Activated CD4-positive, alpha-beta memory T cell treated with anti-CD3 and anti-CD28 coated beads for 36 hours (primary cell): ENCODE data around the gene ARL11. TPM values are rescaled to one million over a fixed set of nuclear protein-coding genes. Genes with fewer than 3 reads are reported as not detected.
A peak's percentile ranks its signal among the peaks of the same experiment; 100 is the strongest.
"Not testable (repeated sequence)": the region's sequence is repeated elsewhere in the genome, so short reads cannot be mapped to it uniquely, and the experiment has no call there.

ENCODE experiments used
- CTCF ChIA-PET: fragments of 350-600 bp; sonication (Branson Sonifier 250); formaldehyde crosslinking; loops from one replicate; lab custom pipeline; 2021; ENCODE audit warnings: antibody characterized with exemption, inconsistent platforms; lab: Charles Lee
- POLR2A ChIA-PET: fragments of 350-600 bp; sonication (Branson Sonifier 250); formaldehyde crosslinking; loops from one replicate; lab custom pipeline; 2021; ENCODE audit warnings: antibody characterized with exemption; lab: Charles Lee
- DNase-seq: peaks from one replicate; pipeline ENCODE4 v3.0.0-alpha.2; 2020
- H3K27ac Mint-ChIP-seq: one replicate; pipeline ENCODE4 v1.8.0; 2021; ENCODE audit warnings: mixed read lengths
- H3K27me3 Mint-ChIP-seq: one replicate; pipeline ENCODE4 v1.8.0; 2021; ENCODE audit warnings: mixed read lengths
- H3K36me3 Mint-ChIP-seq: one replicate; pipeline ENCODE4 v1.8.0; 2021; ENCODE audit warnings: mixed read lengths
- H3K4me1 Mint-ChIP-seq: one replicate; pipeline ENCODE4 v1.8.0; 2021; ENCODE audit warnings: low read depth, mixed read lengths
- H3K4me3 Mint-ChIP-seq: one replicate; pipeline ENCODE4 v1.8.0; 2021; ENCODE audit warnings: mild to moderate bottlenecking, mixed read lengths
- H3K9me3 Mint-ChIP-seq: one replicate; pipeline ENCODE4 v1.8.0; 2021; ENCODE audit warnings: mixed read lengths
- intact Hi-C: fragments of 100-400 bp; cut with micrococcal nuclease; formaldehyde crosslinking; loops from one replicate; pipeline ENCODE4 v1.15.1; 2023
- total RNA-seq, 2 experiments: library from RNA; stranded (reverse); gene quantifications; one replicate each; pipeline ENCODE4 v1.2.3, GENCODE V29; 2021

ARL11 gene
- total RNA-seq, 2 experiments from 2014 or later: 0.33 to 0.34 TPM

DNA sequence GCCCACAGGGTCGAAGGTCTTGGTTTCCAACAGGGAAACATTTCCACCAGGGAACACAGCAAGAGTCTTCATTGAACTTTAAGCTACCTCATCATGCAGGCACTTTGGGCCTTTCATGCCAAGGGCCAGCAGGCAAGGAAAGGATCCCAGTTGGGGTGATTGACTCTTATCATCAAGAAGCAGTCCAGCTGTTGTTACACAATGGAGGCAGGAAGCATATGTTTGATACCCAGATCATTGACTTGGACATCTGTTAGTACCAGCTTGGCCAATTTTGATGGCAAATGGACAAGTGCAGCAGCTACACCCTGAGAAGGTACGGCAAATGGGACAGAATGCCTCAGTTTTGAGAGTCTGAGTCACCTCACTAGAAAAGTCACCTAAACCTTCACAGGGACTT lies 32.1 kb upstream of the ARL11 start:
- DNase-seq: no peak
- H3K27me3 Mint-ChIP-seq: no peaks in the 10 kb centered on the region
- ChIA-PET CTCF (no interaction called here), POLR2A (no interaction called here)
- H3K27ac Mint-ChIP-seq: no peak overlapping the region
- intact Hi-C loops: no loop called here
- H3K36me3 Mint-ChIP-seq: no peaks in the 10 kb centered on the region
- H3K9me3 Mint-ChIP-seq: no peaks in the 10 kb centered on the region
- H3K4me3 Mint-ChIP-seq: no peak overlapping the region
- no peaks in the 10 kb centered on the region for H3K4me1 Mint-ChIP-seq

DNA sequence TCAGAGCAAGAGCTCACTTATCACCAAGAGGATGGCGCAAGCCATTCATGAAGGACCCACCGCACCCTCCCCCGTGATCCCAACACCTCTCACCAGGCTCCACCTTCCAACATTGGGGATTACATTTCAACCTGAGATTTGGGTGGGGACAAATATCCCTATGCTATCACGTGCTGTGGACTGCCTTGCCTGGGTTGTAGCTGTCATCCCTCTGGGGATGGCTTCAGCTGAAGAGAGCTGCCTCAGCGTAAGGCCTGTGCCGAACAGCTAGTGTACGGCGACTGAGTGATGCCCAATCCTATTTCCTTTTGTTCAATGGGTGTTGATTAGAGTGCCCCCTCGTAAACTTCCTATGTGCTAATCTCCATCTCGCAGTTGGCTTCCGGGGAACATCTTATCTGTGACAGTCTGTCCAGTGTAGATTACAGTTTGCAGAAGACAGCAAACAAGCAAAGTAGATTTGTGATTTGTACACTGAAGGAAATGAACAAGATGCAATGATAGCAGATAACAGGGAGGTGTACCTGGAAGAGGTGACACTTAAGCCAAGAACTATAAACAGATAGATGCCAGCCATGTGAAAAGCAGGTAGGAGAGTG lies 31.2 kb upstream of the ARL11 start:
- CTCF ChIA-PET: interaction anchor here (1.0 kb wide), 1 partner anchor 10 kb away, joined by 3 read pairs; no protein-coding TSS in a partner anchor
- H3K4me3 Mint-ChIP-seq: no peak overlapping the region

DNA sequence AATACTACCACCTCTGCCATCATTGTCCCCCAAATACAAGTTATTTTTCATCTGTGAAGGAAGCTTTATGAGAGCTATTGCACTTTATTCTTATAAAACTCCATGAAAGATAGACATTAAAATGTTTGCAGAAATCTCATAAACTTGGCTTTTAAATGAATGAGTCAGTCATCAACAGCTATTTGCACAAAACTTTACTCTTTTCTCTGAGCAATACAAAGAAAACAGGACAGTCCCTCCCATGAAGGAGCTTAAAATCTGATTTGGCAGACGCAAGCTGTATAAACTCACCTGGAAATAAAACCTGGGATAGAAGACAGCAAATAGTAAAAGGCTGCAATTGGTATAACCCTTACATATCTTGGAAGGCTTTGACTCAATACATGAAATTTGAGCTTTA lies 26.3 kb upstream of the ARL11 start:
- no peak overlapping the region for H3K27ac Mint-ChIP-seq
- H3K9me3 Mint-ChIP-seq: no peaks in the 10 kb centered on the region
- DNase-seq: no peak
- H3K27me3 Mint-ChIP-seq: no peaks in the 10 kb centered on the region
- ChIA-PET POLR2A (no interaction called here), CTCF (no interaction called here)
- no peaks in the 10 kb centered on the region for H3K36me3 Mint-ChIP-seq
- H3K4me1 Mint-ChIP-seq: peaks cover 2% of the 10 kb centered on the region
- no peak overlapping the region for H3K4me3 Mint-ChIP-seq
- intact Hi-C loops: no loop called here

More for the DNA sequence above, 31.2 kb upstream of the ARL11 start:
- Mint-ChIP-seq H3K27ac (no peak overlapping the region), H3K4me1 (no peaks in the 10 kb centered on the region), H3K27me3 (no peaks in the 10 kb centered on the region), H3K36me3 (no peaks in the 10 kb centered on the region), H3K9me3 (no peaks in the 10 kb centered on the region)
- POLR2A ChIA-PET: no interaction called here
- no peak for DNase-seq
- intact Hi-C loops: no loop called here

DNA sequence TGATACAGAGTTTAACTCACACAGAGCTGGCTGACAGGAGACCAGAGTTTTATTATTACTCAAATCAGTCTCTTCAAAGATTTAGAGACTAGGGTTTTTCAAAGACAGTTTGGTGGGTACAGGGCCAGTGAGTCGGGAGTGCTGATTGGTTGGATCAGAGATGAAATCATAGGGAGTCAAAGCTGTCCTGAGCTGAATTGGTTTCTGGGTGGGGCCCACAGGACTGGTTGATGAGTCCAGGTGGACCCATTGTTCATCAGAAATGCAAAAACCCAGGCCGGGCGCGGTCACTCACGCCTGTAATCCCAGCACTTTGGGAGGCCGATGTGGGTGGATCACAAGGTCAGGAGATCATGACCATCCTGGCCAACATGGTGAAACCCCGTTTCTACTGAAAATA lies 25.7 kb upstream of the ARL11 start:
- intact Hi-C loops, H3K27ac Mint-ChIP-seq, H3K27me3 Mint-ChIP-seq, H3K9me3 Mint-ChIP-seq, CTCF ChIA-PET, H3K4me3 Mint-ChIP-seq, H3K36me3 Mint-ChIP-seq, H3K4me1 Mint-ChIP-seq: not testable (repeated sequence)
- peak; percentile 18 for DNase-seq
- POLR2A ChIA-PET: interaction anchor here (0.6 kb wide), 1 partner anchor 15 kb away, joined by 4 read pairs; no protein-coding TSS in a partner anchor

DNA sequence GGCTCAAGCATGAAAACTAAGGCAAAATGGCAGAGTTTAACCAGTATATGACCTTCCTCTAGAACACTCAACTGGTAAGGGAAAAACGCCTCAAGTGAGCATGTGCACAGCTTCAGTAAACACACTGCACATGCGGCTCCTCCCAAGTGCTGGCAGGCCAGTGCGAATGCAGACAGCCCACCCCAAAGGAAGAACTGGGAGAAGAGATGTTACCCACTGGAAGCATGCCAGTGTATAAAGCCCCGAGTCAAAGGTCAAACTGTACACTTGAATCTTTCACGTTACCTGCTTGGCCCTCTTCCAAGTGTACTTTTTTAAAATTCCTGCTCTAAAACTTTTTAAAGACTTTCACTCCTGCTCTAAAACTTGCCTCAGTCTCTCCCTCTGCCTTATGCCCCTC lies 23.7 kb upstream of the ARL11 start:
- intact Hi-C loops: no loop called here
- Mint-ChIP-seq H3K27me3 (no peaks in the 10 kb centered on the region), H3K36me3 (no peaks in the 10 kb centered on the region), H3K27ac (no peak overlapping the region), H3K4me1 (peaks cover 2% of the 10 kb centered on the region), H3K4me3 (no peak overlapping the region), H3K9me3 (no peaks in the 10 kb centered on the region)
- no peak for DNase-seq
- POLR2A ChIA-PET: no interaction called here
- CTCF ChIA-PET: interaction anchor here (0.6 to 1.0 kb wide), 2 partner anchors 192 to 322 kb away, joined by 3 read pairs; no protein-coding TSS in a partner anchor

DNA sequence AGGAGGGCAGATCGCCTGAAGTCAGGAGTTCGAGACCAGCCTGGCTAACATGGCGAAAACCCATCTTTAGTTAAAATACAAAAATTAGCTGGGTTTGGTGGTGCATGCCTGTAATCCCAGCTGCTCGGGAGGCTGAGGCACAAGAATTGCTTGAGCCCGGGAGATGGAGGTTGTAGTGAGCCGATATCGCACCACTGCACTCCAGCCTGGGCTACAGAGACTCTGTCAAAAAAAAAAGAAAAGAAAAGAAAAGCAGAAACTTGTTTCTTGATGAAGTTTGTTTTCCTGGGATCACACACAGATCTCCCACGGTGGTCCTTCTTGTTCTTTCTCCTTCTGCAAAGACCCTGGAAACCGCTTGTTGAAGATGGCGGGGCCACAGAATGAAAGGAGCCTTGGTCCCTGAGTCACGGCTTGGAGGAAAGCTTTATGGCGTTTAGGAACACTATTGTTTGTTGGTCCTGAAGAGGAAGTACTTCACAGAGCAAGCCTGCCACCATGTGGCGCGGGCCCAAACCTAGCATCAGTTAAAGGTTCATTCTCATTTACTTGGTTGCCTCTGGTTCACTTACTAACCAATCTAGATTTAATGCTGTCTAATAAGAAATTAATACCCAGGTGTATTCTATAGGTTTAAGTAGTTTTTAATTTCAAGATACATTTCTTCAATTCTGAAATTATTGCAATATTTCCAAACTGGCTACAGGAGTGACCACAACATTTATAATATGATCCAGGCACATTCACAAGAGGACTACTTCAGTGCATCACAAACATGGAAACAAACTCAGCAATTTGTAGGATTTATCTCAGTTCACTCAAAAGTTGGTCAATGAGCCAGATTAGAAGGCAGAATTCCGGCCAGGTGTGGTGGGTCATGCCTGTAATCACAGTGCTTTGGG lies 21.3 kb upstream of the ARL11 start:
- ChIA-PET POLR2A (no interaction called here), CTCF (interaction anchor here (0.6 to 1.8 kb wide), 30 partner anchors 8 to 424 kb away, joined by 3 to 9 read pairs (median 4); no protein-coding TSS in a partner anchor)
- no peak overlapping the region for H3K27ac Mint-ChIP-seq
- H3K36me3 Mint-ChIP-seq: no peaks in the 10 kb centered on the region
- peaks cover 2% of the 10 kb centered on the region for H3K4me1 Mint-ChIP-seq
- peak overlapping the region; percentile 74 for H3K4me3 Mint-ChIP-seq
- peaks cover 3% of the 10 kb centered on the region for H3K9me3 Mint-ChIP-seq
- intact Hi-C loops: loop anchor here (1.0 to 2.0 kb wide), 6 partner anchors 37 to 367 kb away; partner anchors contain the start of genes CAB39L, PHF11 and SETDB2
- no peaks in the 10 kb centered on the region for H3K27me3 Mint-ChIP-seq
- peak; percentile 89 for DNase-seq

DNA sequence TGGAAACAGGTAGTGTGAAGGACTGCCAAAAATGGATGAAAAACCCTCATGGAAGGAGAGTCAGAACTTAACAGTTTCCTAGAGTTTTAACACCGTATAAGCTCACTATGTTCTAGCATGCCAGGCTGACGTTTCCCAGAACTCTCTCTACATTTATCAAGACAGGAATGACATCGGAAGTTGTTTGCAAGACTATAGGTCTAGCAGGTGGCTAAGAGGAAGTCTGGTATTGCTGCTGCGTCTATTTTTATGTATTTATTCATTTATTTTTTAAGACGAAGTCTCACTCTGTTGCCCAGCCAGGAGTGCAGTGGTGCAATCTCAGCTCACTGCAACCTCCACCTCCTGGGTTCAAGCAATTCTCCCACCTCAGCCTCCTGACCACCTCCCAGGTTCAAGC lies 20.5 kb upstream of the ARL11 start:
- ChIA-PET CTCF (interaction anchor here (0.7 to 1.8 kb wide), 9 partner anchors 13 to 313 kb away, joined by 3 to 9 read pairs (median 4); no protein-coding TSS in a partner anchor), POLR2A (no interaction called here)
- DNase-seq: no peak
- Mint-ChIP-seq H3K36me3 (no peaks in the 10 kb centered on the region), H3K27me3 (no peaks in the 10 kb centered on the region), H3K27ac (no peak overlapping the region), H3K4me3 (no peak overlapping the region), H3K4me1 (peaks cover 2% of the 10 kb centered on the region), H3K9me3 (peaks cover 7% of the 10 kb centered on the region)
- intact Hi-C loops: loop anchor here (1.0 to 2.0 kb wide), 6 partner anchors 37 to 367 kb away; partner anchors contain the start of genes CAB39L, PHF11 and SETDB2

DNA sequence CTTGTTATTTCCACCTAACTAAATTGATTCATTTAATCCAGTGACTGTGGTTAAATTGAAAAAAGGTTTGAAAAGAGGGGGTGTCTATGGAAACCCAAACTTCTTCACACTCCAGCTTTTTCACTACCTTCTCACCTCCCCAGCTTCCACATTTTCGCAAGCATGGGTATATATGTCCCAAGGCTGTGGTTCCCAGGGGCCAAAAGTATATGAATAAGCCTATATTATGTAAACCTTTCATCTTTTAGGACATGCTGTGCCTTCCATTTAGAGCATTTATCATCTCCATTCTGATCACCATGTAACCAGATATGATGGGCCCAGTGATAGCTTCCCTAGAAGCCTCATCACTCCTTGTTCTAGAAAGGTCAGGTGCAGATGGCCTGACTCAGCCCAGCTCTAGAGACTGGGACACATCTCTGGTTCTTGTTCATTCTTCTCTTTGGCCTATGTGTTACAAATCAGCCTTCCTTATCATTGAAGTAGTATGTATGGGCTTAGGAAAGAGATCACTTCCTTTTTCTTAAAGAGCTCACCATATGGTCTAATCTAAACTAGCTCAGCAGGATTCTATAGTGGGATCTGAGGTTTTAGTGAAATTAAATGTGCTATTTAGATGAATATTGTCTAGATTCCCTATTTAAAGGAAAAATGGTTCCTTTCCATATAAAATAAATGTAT lies 19.5 kb upstream of the ARL11 start:
- CTCF ChIA-PET: interaction anchor here (0.6 to 1.4 kb wide), 5 partner anchors 308 to 564 kb away, joined by 3 to 5 read pairs (median 4); no protein-coding TSS in a partner anchor
- Mint-ChIP-seq H3K4me1 (peaks cover 2% of the 10 kb centered on the region), H3K4me3 (no peak overlapping the region), H3K27ac (no peak overlapping the region), H3K9me3 (peaks cover 7% of the 10 kb centered on the region), H3K27me3 (no peaks in the 10 kb centered on the region), H3K36me3 (no peaks in the 10 kb centered on the region)
- DNase-seq: no peak
- POLR2A ChIA-PET: no interaction called here
- intact Hi-C loops: no loop called here

DNA sequence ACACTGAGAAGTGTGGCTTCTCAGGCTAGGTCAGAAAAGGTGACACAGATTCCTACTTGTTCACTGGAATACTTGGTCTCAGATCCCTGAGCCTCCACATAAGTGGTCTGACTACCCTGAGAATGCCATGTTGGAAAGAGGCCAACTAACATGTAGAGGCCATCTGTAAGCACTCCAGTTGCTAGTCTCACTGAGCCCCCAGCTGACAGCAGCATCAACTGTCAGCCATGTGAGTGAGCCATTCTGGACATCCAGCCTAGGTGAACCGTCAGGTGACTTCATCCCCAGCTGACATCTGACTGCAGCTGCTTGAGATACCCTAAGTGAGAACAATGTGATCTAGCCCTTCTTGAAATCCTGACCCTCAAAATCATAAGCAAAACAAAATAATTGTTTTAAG lies 18.1 kb upstream of the ARL11 start:
- no peaks in the 10 kb centered on the region for H3K36me3 Mint-ChIP-seq
- peaks cover 2% of the 10 kb centered on the region for H3K4me1 Mint-ChIP-seq
- intact Hi-C loops: no loop called here
- CTCF ChIA-PET: no interaction called here
- no peak overlapping the region for H3K27ac Mint-ChIP-seq
- POLR2A ChIA-PET: no interaction called here
- DNase-seq: no peak
- no peak overlapping the region for H3K4me3 Mint-ChIP-seq
- H3K27me3 Mint-ChIP-seq: no peaks in the 10 kb centered on the region
- H3K9me3 Mint-ChIP-seq: peaks cover 7% of the 10 kb centered on the region

DNA sequence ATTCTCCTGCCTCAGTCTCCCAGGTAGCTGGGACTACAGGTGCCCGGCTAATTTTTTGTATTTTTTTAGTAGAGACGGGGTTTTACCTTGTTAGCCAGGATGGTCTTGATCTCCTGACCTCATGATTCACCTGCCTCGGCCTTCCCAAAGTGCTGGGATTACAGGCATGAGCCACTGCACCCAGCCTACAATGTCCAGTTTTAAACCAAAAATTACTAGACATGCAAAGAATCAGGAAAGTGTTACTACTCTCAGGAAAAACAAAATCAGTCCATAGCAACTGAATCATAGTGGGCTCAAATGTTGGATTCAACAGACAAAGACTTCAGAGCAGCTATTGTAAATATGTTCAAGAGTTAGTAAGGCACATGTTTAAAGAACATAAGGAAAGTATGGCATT lies 16.3 kb upstream of the ARL11 start:
- DNase-seq, H3K36me3 Mint-ChIP-seq, H3K4me3 Mint-ChIP-seq, H3K27me3 Mint-ChIP-seq, intact Hi-C loops, H3K9me3 Mint-ChIP-seq, H3K27ac Mint-ChIP-seq, H3K4me1 Mint-ChIP-seq, POLR2A ChIA-PET: not testable (repeated sequence)
- CTCF ChIA-PET: interaction anchor here (1.0 to 2.3 kb wide), 2 partner anchors 309 to 331 kb away, joined by 3 to 5 read pairs; no protein-coding TSS in a partner anchor

DNA sequence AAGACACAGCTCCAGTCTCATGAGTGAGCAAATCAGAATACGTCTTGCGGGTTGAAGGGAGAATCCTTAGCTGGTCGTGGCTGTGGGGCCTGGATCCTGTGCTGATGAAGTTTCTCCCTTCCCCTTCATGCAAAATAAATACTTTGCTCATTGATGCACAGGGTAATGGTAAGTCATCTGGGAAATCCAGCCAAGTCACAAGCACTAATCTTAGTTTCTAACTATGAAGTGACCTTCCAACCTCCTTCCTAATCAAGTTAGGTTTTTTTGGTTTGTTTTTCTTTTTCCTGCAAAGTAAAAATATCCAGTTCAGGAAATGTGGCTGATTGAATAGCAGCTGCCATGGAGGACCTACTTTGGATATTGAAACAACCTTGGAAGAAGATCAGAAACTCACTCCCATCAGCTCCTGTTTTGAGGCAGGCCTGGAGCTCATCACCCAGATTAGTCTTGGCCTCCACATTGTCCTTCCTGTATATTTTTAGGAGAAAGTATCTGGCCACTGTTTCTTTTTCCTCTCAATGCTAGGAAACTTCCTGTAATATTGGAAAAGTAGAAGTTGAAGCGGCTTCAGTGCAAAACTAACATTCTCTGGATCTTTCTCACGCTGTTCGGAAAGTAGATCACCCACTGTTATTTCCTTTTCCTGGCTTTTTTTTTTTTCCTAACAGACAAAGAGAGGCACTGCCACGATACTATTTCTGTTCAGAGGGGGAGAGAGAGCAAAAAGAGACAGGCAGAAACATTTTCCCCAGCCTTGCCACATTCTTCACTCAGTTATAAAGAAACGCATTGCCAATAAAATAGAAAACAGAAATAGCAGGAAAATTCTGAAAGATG lies 12.3 kb upstream of the ARL11 start:
- ChIA-PET POLR2A (no interaction called here), CTCF (interaction anchor here (1.3 kb wide), 1 partner anchor 9 kb away, joined by 5 read pairs; no protein-coding TSS in a partner anchor)
- intact Hi-C loops: no loop called here
- Mint-ChIP-seq H3K4me3 (no peak overlapping the region), H3K27ac (no peak overlapping the region), H3K4me1 (no peaks in the 10 kb centered on the region), H3K9me3 (peaks cover 7% of the 10 kb centered on the region), H3K36me3 (no peaks in the 10 kb centered on the region), H3K27me3 (no peaks in the 10 kb centered on the region)
- no peak for DNase-seq
